Stimulated activated CD4-positive, alpha-beta T cell treated with anti-CD3 and anti-CD28 coated beads, Interleukin-15, amount 100 ng/mL, for 24 hours (primary cell): Measurements from ENCODE around the gene PADI3.

ENCODE experiments used
- DNase-seq: peaks from one replicate; pipeline ENCODE4 v3.0.0-alpha.2; 2020

The PADI3 gene

GRCh38 chr1:17244821-17245740 lies 3.8 kb upstream of the PADI3 start:
- DNase-seq, result no peak

DNA sequence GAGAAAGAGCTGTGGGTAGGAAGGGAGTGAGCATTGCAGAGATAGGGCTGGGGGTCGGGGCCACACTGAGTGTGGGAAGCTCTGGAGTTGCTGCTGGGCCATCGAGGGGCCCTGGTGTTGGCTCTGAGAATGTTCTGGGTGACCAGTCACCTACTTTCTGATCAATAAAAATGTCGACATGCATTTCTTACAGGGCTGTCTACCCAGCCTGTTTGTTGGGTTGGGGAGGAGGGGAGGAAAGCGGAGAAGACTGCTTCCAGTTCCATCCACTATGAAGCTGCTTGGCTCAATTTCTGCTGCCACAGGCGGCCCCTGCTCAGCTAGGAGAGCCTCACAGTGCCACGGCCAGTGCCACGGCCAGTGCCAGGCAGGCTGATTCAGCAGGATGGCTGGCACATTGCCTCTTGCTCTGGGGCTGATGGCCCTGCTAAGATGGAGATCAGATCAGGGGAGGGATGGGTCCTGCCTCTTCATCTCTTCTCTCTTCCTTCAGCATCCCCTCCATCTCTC lies 3.0 kb upstream of the PADI3 start:
- DNase-seq, result no peak

DNA sequence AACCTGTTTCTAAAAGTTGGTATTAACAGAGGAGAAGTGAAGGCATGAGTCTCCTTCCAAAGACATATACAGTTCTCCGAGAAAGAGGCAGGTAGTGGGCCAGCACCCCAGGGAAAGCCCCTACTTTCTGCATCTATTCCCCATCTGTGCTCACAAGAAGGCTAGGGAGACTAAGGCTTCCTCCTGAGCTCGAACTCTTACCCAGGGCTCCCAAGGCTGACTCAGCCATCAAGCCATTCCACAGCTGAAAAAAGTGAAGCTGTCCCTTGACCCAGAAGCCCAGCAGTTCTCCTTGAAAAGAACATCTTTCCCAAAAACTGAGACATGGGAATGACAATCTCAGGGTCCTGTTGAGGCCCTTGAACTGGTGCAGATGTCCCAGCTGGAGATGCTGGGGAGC lies 1.9 kb upstream of the PADI3 start:
- DNase-seq, result no peak

- no peak for DNase-seq
Measured at GRCh38 chr1:17250601-17251000, 1.7 kb downstream of the PADI3 start.

- no peak for DNase-seq
Measured at GRCh38 chr1:17251246-17251645, 2.3 kb downstream of the PADI3 start.

DNA sequence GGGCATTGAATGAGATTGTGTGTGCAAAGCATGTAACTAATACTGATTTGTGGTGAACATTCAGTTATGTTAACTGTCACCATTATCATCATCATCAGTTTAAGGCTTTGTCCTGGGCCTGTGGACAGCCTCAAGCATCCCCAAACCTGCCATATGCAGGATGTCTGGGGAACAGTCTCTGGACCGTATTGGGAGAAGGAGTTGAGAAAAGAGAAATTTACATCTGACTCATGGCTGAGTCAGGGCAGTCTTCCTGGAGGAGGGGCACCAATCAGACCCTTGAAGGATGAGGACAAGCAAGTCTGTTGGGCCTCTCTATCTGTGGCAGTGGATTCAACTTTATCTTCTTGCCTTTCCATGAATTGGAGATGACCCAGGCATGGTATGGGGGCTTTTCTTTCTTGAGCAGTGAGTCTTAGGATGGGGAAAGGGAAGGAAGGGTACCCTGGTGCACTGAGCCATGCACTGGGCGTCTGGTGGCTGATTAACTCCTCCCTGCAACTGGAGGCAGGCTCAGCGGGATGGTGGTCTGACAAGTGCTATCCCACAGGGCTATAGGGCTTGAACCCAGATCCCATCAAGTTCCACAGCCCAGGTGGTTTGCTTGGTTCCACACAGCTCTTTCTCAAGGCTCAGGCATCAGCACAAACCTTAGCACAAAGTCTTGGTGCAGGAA lies 2.9 kb downstream of the PADI3 start:
- no peak for DNase-seq

DNA sequence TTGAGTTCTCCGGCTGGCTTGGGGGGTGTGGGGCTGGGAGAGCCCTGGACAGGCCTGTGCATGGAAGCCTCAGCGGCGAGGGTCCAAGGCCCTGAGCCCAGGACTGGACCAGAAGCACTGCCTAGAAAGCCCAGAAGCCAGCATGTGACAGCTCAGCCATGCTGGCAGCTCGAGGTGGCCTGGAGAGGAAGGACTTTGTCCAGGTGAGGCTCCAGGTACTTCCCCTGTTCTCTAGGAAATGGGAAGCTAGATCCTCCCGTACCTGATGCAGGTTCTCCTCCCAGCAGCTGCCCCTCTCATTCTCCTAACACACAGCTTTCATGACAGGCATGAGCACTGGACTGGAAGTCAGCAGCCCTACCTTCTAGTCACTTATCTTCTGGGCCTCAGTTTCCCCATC lies 6.4 kb downstream of the PADI3 start:
- DNase-seq, result no peak

GRCh38 chr1:17258116-17258757 lies 9.3 kb downstream of the PADI3 start:
- no peak for DNase-seq

GRCh38 chr1:17258758-17259130 lies 9.8 kb downstream of the PADI3 start:
- no peak for DNase-seq

DNA sequence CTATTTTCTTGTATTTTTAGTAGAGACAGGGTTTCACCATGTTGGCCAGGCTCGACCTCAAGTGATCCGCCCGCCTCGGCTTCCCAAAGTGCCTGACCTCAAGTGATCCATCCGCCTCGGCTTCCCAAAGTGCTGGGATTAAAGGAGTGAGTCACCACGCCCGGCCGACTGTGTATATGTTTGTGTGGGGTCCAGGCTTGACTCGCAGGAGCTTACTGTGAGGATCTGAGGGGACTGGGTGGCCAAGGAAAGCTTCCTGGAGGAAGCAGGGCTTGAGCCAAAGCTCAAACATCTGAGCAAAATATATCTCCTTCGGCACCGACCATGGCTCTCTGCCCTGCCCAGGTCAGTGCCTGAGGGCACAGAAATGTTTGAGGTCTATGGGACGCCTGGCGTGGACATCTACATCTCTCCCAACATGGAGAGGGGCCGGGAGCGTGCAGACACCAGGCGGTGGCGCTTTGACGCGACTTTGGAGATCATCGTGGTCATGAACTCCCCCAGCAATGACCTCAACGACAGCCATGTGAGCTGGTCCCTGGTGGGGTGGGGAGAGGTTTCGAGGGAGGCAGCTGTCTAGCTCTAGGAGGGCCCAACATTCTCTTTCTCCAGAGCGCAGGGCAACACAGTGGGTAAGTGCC lies 10.5 kb downstream of the PADI3 start:
- DNase-seq, result no peak

DNA sequence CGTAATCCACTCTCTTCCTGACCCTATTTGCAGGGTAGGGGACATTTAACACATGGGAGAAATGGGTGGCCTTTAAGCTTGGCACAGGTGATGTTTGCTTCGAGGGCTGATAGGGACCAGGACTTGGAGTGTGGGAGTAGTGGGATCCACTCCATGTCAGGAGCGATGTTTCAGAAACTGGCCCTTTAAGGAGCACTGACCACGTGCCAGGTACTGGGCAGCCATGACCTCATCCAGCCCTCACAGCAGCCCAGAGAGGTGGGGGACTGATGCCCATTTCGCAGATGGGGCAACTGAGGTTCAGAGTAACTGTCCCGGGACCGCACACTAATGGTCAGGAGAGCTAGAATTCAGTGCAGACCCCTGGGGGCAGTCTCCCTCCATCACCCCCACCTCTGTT lies 11.4 kb downstream of the PADI3 start:
- no peak for DNase-seq

GRCh38 chr1:17260738-17261137 lies 11.8 kb downstream of the PADI3 start:
- no peak for DNase-seq

GRCh38 chr1:17263936-17264335 lies 15.0 kb downstream of the PADI3 start:
- no peak for DNase-seq

DNA sequence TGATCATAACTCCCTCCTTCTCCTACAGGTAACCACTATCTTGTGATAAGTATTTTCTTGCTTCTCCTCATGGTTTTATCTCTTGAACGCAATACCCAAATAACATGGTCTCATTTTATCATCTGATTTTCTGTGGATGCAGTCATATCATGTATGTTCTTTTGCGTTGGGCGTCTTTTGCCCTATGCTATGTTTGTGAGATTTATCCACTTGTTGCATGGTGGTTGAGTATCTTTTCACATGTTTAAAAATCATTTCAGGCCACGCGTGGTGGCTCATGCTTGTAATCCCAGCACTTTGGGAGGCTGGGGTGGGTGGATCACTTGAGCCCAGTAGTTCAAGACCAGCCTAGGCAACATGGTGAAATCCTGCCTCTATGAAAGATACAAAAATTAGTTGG lies 15.6 kb downstream of the PADI3 start:
- no peak for DNase-seq

DNA sequence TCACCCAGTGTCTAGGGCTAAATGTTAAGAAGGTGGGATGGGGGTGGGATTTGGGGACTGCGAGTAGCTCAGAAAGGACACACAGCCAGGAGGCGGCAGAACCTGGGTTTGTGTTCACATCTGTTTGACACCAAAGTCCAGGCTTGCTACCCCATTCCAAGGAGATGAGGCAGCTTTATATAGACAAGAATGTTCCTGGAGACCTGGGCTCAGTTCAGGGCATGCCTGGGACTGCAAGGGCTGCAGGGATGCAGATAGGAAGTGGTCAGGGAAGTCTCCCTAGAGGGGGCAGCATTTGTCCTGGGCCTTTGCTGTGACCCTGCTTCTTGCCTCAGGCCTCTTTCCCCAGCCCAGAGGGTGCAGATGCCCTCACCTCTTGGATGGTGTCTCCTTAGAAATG lies 16.3 kb downstream of the PADI3 start:
- DNase-seq, result no peak

DNA sequence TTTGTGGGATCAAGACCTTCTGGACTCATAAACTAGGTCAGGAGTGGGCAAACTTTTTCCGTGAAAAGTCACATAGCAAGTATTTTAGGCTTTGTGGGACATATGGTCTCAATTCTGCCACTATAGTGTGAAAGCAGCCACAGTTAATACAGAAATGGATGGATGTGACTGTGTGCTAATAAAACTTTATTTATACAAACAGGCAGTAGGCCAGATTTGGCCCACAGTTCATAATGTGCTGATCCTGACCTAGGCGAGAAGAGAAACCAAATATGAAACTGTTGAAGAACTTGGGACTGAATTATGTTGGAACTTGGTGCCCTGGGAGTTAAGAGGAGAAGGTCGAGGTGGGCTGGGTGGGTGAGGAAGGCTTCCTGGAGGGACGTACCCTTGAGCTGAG lies 17.1 kb downstream of the PADI3 start:
- DNase-seq, result no peak

GRCh38 chr1:17270891-17271765 lies 22.2 kb downstream of the PADI3 start:
- DNase-seq, result no peak

GRCh38 chr1:17272066-17272465 lies 23.2 kb downstream of the PADI3 start:
- DNase-seq, result no peak

DNA sequence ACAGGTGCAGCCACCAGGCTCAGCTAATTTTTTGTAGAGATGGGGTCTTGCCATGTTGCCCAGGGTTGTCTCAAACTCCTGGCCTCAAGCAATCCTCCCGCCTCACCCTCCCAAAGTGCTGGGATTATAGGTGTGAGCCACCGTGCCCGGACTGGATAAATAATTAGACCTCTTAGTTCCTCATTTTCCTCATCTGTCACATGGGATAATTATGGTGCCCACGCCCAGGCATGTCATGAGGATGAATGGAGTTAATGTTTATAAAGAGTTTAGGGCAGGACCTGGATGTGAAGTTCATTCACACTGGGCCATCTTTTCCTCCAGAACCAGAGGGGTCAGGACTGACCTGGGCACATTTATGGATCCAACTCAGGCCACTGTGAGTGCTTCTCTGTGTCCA lies 23.7 kb downstream of the PADI3 start:
- no peak for DNase-seq

GRCh38 chr1:17273096-17273495 lies 24.2 kb downstream of the PADI3 start:
- no peak for DNase-seq

DNA sequence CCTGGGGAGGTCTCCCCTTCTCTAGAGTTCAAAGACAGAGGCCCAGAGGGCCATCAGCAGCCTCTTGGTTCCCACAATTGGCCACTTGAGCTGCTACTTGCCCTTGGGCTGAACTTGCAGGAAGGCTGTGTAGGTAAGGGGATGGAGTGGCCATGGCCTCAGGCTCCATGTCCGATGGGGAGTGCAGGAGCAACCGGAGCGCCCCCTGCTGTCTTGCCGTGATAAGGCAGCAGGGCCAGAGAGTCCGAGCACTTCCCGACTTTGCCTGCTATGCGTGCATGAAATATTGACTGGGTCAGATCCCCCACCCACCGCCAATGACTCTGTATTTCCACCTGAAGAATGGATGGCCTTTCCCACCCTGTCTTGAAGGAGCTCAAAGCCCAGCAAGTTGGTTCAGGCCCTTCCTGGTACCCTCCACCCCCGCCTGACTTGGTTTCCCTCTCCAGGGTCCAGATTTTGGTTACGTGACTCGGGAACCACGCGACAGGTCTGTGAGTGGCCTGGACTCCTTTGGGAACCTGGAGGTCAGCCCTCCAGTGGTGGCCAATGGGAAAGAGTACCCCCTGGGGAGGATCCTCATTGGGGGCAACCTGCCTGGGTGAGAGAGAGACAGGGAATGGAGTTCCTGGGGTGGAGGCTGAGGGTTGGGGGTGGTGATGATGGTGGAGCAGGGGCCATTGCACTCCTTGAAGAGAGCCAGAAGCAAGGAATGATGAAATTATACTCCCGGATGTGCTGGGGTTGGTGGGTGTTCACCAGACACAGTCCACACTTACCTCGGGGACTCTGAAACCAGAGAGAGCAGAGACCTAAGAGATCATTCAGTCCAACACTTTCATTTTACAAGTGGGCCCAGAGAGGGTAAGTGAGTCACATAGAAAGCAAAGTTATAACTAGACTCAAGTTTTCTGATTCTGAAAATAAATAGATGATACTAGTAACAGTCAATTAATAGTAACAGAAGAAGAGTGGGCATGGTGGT lies 25.6 kb downstream of the PADI3 start:
- peak; percentile 65 for DNase-seq
